CD8-positive, alpha-beta memory T cell (primary cell): ENCODE measurements around the gene HOXA5. TPM values are rescaled to one million over a fixed set of nuclear protein-coding genes. Genes with fewer than 3 reads are reported as not detected.
A peak's percentile ranks its signal among the peaks of the same experiment; 100 is the strongest.

Source experiments
- CTCF ChIA-PET: fragments of 350-600 bp; sonication (Branson Sonifier 250); formaldehyde crosslinking; loops from one replicate; lab custom pipeline; 2021; ENCODE audit warnings: antibody characterized with exemption; lab: Charles Lee
- POLR2A ChIA-PET: fragments of 350-600 bp; sonication (Branson Sonifier 250); formaldehyde crosslinking; loops from one replicate; lab custom pipeline; 2021; ENCODE audit warnings: antibody characterized with exemption; lab: Charles Lee
- DNase-seq, 5 donors: peaks; one replicate each; pipeline versions ENCODE4 v3.0.0 to v3.0.0-alpha.2; 2020 to 2022; ENCODE audit warnings: mixed read lengths in 1 of 5
- H3K27ac ChIP-seq: one replicate; pipeline ENCODE4 v1.7.0; 2013; ENCODE audit warnings: low read depth, mild to moderate bottlenecking, low read length, moderate library complexity
- H3K27me3 ChIP-seq: 2 replicates; pipeline ENCODE4 v1.7.0; 2013; ENCODE audit warnings: low read length, mild to moderate bottlenecking; ENCODE audit not compliant: insufficient read depth, poor library complexity, severe bottlenecking
- H3K36me3 ChIP-seq: 2 replicates; pipeline ENCODE4 v1.7.0; 2013; ENCODE audit warnings: mild to moderate bottlenecking, low read length, moderate library complexity; ENCODE audit not compliant: insufficient read depth
- H3K4me1 ChIP-seq: 2 replicates; pipeline ENCODE4 v1.7.0; 2013; ENCODE audit warnings: mild to moderate bottlenecking, low read length, moderate library complexity; ENCODE audit not compliant: insufficient read depth
- H3K4me3 ChIP-seq: 2 replicates; pipeline ENCODE4 v1.7.0; 2013; ENCODE audit warnings: mild to moderate bottlenecking, low read length
- H3K9me3 ChIP-seq: 2 replicates; pipeline ENCODE4 v1.7.0; 2013; ENCODE audit warnings: mild to moderate bottlenecking, low read length
- H3K27ac Mint-ChIP-seq, 8 donors: one replicate each; pipeline ENCODE4 v1.8.0; 2020 to 2021; ENCODE audit warnings: mixed read lengths in 8 of 8, mild to moderate bottlenecking in 6 of 8, inconsistent platforms in 3 of 8, moderate library complexity in 3 of 8
- H3K27me3 Mint-ChIP-seq, 2 donors: one replicate each; pipeline ENCODE4 v1.8.0; 2020 to 2021; ENCODE audit warnings: mixed read lengths in 2 of 2, mild to moderate bottlenecking in 1 of 2, moderate library complexity in 1 of 2
- H3K36me3 Mint-ChIP-seq, 3 donors: one replicate each; pipeline ENCODE4 v1.8.0; 2020 to 2021; ENCODE audit warnings: mixed read lengths in 3 of 3, inconsistent platforms in 1 of 3, mild to moderate bottlenecking in 1 of 3
- H3K4me1 Mint-ChIP-seq, 3 donors: one replicate each; pipeline ENCODE4 v1.8.0; 2020 to 2021; ENCODE audit warnings: mixed read lengths in 3 of 3, inconsistent platforms in 1 of 3, mild to moderate bottlenecking in 1 of 3
- H3K4me3 Mint-ChIP-seq, 7 donors: one replicate each; pipeline ENCODE4 v1.8.0; 2020 to 2021; ENCODE audit warnings: mixed read lengths in 7 of 7, mild to moderate bottlenecking in 6 of 7, moderate library complexity in 4 of 7, inconsistent platforms in 2 of 7
- H3K9me3 Mint-ChIP-seq, 5 donors: one replicate each; pipeline ENCODE4 v1.8.0; 2020 to 2022; ENCODE audit warnings: mixed read lengths in 5 of 5, mild to moderate bottlenecking in 3 of 5, moderate library complexity in 2 of 5, inconsistent platforms in 1 of 5
- polyA plus RNA-seq: library from polyadenylated mRNA; unstranded; fragments of 300-500 nt; fragmentation: Illumina TruSeq; gene quantifications from one replicate; pipeline ENCODE4 v1.2.3, GENCODE V29; 2021
- total RNA-seq, 2 experiments: library from RNA; stranded (reverse); gene quantifications; one replicate each; pipeline ENCODE4 v1.2.3, GENCODE V29; 2021

HOXA5 gene
- total and polyA plus RNA-seq, 3 experiments from 2014 or later: not detected

DNA sequence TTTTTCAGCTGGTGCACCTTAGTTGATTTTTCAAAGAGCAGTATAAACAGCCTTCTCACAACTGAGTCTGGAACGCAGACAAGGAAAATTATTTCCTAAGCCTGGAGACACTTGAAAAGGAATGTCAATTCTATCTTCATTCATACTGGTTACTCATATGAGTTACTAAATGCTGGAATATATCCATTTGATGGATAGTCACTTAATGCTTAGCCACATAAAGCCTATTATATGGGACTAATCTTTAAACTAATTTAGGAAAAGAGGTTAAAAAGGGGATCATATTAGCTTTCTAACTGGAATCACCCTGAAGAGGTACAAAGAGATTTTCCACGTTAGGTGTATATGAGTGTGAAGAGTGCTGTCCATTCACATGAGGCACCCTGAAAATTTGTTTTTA lies 11.3 kb downstream of the HOXA5 start:
- no peaks in the 10 kb centered on the region for H3K9me3 Mint-ChIP-seq
- H3K4me3 Mint-ChIP-seq: peak overlapping the region in 3 of 7 donors; percentile 35 to 74 (median 45)
- peaks cover 17% of the 10 kb centered on the region for H3K27me3 ChIP-seq
- POLR2A ChIA-PET: no interaction called here
- DNase-seq: no peak
- peaks cover 0 to 3% (median 0%) of the 10 kb centered on the region in 3 donors for H3K4me1 Mint-ChIP-seq
- H3K27ac ChIP-seq: no peak overlapping the region
- CTCF ChIA-PET: interaction anchor here (2.8 kb wide), 1 partner anchor 18 kb away, joined by 11 read pairs; no protein-coding TSS in a partner anchor
- peaks cover 6% of the 10 kb centered on the region for H3K4me1 ChIP-seq
- H3K4me3 ChIP-seq: no peak overlapping the region
- no peaks in the 10 kb centered on the region for H3K36me3 Mint-ChIP-seq
- peak overlapping the region in 1 of 8 donors; percentile 57 for H3K27ac Mint-ChIP-seq
- H3K27me3 Mint-ChIP-seq: peaks cover 47 to 82% of the 10 kb centered on the region in 2 donors
- H3K36me3 ChIP-seq: no peaks in the 10 kb centered on the region
- no peaks in the 10 kb centered on the region for H3K9me3 ChIP-seq

DNA sequence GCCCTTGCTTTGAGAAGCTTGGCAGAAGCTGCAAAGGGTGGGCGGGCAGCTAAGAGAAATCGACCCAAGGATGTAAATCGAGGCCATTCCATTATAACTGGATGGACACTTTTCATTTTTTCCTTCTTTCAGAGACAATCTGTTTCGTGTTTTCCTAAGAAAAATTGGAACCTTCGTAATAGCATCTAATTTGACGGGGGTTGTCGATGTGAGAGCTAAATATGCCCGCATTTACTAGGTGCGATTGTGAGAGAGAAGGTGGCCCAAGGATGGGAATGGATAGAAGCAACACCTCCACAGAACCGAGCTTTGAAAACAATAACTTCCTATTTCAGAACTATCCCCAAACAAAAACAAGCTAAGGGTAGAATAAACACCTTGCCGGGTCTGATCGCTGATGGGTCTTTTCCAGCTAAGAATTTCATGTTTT lies 12.1 kb downstream of the HOXA5 start:
- ChIA-PET CTCF (interaction anchor here (1.4 to 2.8 kb wide), 2 partner anchors 10 to 19 kb away, joined by 5 to 11 read pairs; no protein-coding TSS in a partner anchor), POLR2A (no interaction called here)
- Histone ChIP-seq H3K36me3 (no peaks in the 10 kb centered on the region), H3K9me3 (no peaks in the 10 kb centered on the region), H3K4me1 (peaks cover 6% of the 10 kb centered on the region), H3K27me3 (peaks cover 11% of the 10 kb centered on the region), H3K4me3 (peak overlapping the region; percentile 76), H3K27ac (no peak overlapping the region)
- Mint-ChIP-seq H3K36me3 (no peaks in the 10 kb centered on the region), H3K9me3 (no peaks in the 10 kb centered on the region), H3K27me3 (peaks cover 47 to 82% of the 10 kb centered on the region in 2 donors), H3K4me1 (peaks cover 0 to 3% (median 0%) of the 10 kb centered on the region in 3 donors), H3K4me3 (peak overlapping the region; percentile 26 to 89 (median 74)), H3K27ac (peak overlapping the region in 2 of 8 donors; percentile 25 to 57)
- no peak for DNase-seq

DNA sequence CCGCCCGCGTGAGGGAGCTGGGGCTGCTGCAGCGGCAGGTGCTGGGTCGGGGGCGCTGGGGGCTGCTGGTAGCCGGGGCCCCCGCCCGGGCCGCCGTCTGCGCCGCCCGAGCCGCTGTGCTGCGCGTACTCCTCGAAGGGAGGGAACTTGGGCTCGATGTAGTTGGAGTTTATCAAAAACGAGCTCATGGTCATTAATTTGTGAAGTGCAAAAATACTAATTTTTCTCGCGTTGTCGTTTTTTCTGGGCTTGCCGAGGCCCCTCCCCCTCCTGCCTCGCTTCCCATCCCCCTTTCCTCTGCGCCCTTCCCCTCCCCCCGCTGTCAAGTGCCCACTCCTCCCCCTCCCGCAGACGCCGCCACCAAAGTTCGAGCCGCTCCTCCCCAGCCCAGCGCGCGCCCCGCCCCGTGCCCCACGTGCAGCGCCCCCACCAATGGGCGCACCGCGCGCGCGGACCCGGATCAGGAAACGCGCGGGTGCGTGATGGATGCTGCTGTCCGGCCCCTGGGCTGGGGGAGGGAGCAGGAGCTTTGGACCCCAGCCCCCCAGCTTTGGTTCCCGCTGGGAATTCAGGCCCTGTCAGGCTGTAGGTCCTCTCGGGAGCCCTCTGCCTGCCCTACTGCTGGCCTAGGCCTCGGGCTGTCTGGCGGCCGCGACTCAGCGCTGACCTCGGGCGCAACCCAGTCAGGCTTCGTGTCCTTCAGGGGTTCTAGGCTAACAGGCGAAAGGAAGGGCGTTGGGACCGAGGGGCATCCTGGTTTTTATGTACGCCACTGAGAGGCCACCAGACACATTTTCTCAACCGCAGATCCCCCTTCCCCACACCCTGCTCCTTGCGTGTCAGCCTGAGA lies 12.7 kb downstream of the HOXA5 start, which contains the start of gene HOXA4:
Gene HOXA4 (minus strand): TSS at position 218 of the 850 bp plus-strand sequence. CDS start 24 bp downstream, at position 194.
- peak within 1 kb of the TSS in 5 of 8 donors; percentile 25 to 57 (median 38) for H3K27ac Mint-ChIP-seq
- peak within 1 kb of the TSS; percentile 76 for H3K4me3 ChIP-seq
- H3K4me1 Mint-ChIP-seq: peaks cover 0 to 3% (median 0%) of the 10 kb centered on the region in 3 donors
- H3K27me3 ChIP-seq: peaks cover 6% of the 10 kb centered on the region
- peaks cover 6% of the 10 kb centered on the region for H3K4me1 ChIP-seq
- no peaks in the 10 kb centered on the region for H3K9me3 ChIP-seq
- H3K36me3 ChIP-seq: no peaks in the 10 kb centered on the region
- peaks cover 43 to 82% of the 10 kb centered on the region in 2 donors for H3K27me3 Mint-ChIP-seq
- no peaks in the 10 kb centered on the region for H3K9me3 Mint-ChIP-seq
- peak; percentile 70 to 82 (median 71) for DNase-seq
- no peak within 1 kb of the TSS for H3K27ac ChIP-seq
- ChIA-PET POLR2A (interaction anchor here (0.6 kb wide), 1 partner anchor 274 kb away, joined by 6 read pairs; no protein-coding TSS in a partner anchor), CTCF (interaction anchor here (1.4 to 2.8 kb wide), 2 partner anchors 11 to 20 kb away, joined by 5 to 11 read pairs; no protein-coding TSS in a partner anchor)
- H3K4me3 Mint-ChIP-seq: peak within 1 kb of the TSS; percentile 68 to 89 (median 77)
- H3K36me3 Mint-ChIP-seq: no peaks in the 10 kb centered on the region

DNA sequence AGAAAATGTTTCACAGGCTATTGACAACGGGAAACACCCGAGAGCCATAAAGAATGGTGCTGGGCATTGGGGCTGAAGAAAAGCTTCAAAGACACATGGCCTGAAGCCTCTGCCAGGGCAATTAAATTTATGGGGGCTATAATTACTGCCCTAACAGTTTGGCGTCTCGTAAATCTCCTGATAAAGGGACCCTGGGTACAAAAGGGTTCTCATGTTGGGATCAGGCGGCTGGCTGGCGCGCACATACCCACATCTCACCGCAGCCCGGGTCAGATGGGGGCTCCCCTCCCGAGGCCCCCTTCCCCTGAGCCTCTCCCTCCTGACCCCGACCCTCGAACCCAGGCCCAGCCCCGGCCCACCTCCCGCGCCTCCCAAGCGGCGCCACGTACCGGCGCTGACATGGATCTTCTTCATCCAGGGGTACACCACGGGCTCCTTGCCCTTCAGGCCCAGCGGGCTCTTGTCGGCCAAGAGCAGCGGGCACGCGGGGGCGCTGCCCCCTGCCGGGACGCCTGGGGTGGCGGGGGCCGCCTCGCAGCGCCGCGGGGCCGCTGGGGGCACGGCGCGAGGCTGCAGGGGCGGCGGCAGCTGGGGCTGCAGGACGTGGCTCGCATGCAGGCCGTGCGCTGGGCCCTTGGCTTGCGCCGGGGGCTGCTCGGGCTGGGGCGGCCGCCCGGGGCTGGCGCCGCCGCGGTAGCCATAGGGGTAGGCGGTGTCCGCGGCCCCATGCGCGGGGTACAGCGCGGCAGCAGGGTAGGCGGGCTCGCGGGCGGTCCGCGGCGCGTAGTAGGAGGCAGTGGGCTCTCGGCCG lies 13.5 kb downstream of the HOXA5 start:
- Mint-ChIP-seq H3K9me3 (no peaks in the 10 kb centered on the region), H3K27me3 (peaks cover 46 to 81% of the 10 kb centered on the region in 2 donors), H3K4me3 (peak overlapping the region in 5 of 7 donors; percentile 46 to 71 (median 54)), H3K27ac (no peak overlapping the region), H3K36me3 (no peaks in the 10 kb centered on the region), H3K4me1 (peaks cover 0 to 3% (median 0%) of the 10 kb centered on the region in 3 donors)
- Histone ChIP-seq H3K4me1 (peaks cover 6% of the 10 kb centered on the region), H3K36me3 (no peaks in the 10 kb centered on the region), H3K9me3 (no peaks in the 10 kb centered on the region), H3K4me3 (no peak overlapping the region), H3K27ac (no peak overlapping the region), H3K27me3 (peaks cover 5% of the 10 kb centered on the region)
- CTCF ChIA-PET: interaction anchor here (2.8 kb wide), 1 partner anchor 21 kb away, joined by 11 read pairs; no protein-coding TSS in a partner anchor
- POLR2A ChIA-PET: no interaction called here
- DNase-seq: peak in 1 of 5 donors; percentile 23

DNA sequence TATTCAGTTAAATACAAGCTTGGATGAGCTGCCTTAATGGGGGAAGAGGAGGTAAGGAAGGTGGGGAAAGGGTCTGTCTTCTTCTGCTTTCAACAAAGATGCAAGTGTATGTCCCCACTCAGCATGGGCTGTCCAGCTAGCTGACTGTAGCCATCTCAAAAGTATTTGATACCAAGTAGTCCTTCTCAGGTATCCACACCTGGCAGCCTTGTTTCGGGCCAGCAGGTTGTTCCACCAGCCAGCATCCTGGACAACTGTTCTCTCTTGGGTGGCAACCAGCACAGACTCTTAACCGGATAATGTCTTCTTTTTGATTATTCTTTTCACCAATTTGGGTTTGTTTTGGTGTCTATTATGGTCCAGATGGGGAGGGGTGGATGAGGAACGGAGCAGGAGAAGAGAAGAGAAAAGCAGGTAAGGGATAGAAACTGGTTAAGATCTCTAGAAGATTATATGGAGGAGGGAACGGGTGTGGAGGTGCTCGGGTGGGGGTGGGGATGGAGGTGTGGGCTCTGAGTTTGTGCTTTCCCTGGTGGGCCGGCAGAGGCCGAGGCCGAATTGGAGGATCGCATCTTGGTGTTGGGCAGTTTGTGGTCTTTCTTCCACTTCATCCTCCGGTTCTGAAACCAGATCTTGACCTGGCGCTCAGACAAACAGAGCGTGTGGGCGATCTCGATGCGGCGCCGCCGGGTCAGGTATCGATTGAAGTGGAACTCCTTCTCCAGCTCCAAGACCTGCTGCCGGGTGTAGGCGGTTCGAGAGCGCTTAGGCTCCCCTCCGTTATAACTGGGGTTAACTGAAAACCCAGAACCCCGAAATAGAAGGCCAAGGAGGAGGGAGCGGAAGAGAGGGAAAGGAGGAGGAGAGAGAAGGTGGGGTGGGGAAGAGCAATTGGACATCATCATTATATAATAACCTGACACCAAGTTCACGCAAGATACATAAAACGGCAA lies 14.4 kb downstream of the HOXA5 start:
- POLR2A ChIA-PET: no interaction called here
- H3K27me3 ChIP-seq: peaks cover 5% of the 10 kb centered on the region
- H3K4me3 Mint-ChIP-seq: peak overlapping the region in 6 of 7 donors; percentile 31 to 84 (median 58)
- no peaks in the 10 kb centered on the region for H3K36me3 Mint-ChIP-seq
- no peaks in the 10 kb centered on the region for H3K36me3 ChIP-seq
- H3K9me3 ChIP-seq: no peaks in the 10 kb centered on the region
- H3K9me3 Mint-ChIP-seq: no peaks in the 10 kb centered on the region
- H3K4me3 ChIP-seq: no peak overlapping the region
- H3K27me3 Mint-ChIP-seq: peaks cover 48 to 81% of the 10 kb centered on the region in 2 donors
- H3K4me1 ChIP-seq: peaks cover 6% of the 10 kb centered on the region
- CTCF ChIA-PET: no interaction called here
- no peak for DNase-seq
- peaks cover 0 to 3% (median 0%) of the 10 kb centered on the region in 3 donors for H3K4me1 Mint-ChIP-seq
- H3K27ac ChIP-seq: no peak overlapping the region
- no peak overlapping the region for H3K27ac Mint-ChIP-seq

DNA sequence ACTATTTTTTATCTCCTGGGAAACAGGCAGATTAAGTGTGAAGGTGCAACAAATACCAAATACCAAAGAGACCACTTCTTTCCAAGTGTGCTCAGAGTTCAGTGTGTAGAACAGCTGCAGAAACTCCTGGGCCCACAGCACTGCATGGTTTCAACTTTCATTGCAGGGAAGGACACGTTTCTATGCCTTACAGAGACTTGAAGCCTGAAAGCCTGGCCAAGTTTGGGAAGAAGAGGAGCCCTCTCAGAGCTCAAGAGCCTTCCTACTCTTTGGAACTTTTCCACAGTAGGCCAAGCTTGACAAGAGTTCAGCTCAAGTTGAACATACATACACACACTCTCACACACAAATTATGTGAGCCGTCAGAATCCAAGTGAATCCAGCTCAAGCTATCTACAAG lies 15.4 kb downstream of the HOXA5 start:
- H3K27me3 ChIP-seq: peaks cover 5% of the 10 kb centered on the region
- no peak overlapping the region for H3K4me3 ChIP-seq
- CTCF ChIA-PET: no interaction called here
- H3K27ac Mint-ChIP-seq: no peak overlapping the region
- no peaks in the 10 kb centered on the region for H3K36me3 ChIP-seq
- no peaks in the 10 kb centered on the region for H3K36me3 Mint-ChIP-seq
- no peaks in the 10 kb centered on the region for H3K9me3 Mint-ChIP-seq
- peak overlapping the region in 1 of 7 donors; percentile 65 for H3K4me3 Mint-ChIP-seq
- POLR2A ChIA-PET: no interaction called here
- peaks cover 40 to 75% of the 10 kb centered on the region in 2 donors for H3K27me3 Mint-ChIP-seq
- no peak for DNase-seq
- no peak overlapping the region for H3K27ac ChIP-seq
- H3K4me1 Mint-ChIP-seq: peaks cover 0 to 3% (median 0%) of the 10 kb centered on the region in 3 donors
- no peaks in the 10 kb centered on the region for H3K9me3 ChIP-seq
- peaks cover 6% of the 10 kb centered on the region for H3K4me1 ChIP-seq
